ENCODE measurements around the gene APMAP. TPM values are rescaled to one million over a fixed set of nuclear protein-coding genes. Genes with fewer than 3 reads are reported as not detected.

Gene APMAP
- total and polyA plus RNA-seq, 9 of the 15 experiments (the other 6 are each of a cell fraction or from before 2014, with no cell fraction given), result 6.7 to 18.2 (median 14.4) TPM

- 0 out of 2 replicates have a peak, but pooled peaks have one; percentile 47 for TF ChIP-seq AFF4 (CRISPR knock-in tag; IDR thresholded peaks at IDR 0.05)
- peak; percentile 54 for TF ChIP-seq TAF1 (IDR thresholded peaks at IDR 0.05; ENCODE audit: control insufficient read depth, extremely low read depth, insufficient read depth, low read length, severe bottlenecking)
- TF ChIP-seq TRIM28 (IDR thresholded peaks at IDR 0.05), result no peak
- 0 out of 2 replicates have a peak, but pooled peaks have one; percentile 24 for TF ChIP-seq ZNF79 (CRISPR knock-in tag; IDR thresholded peaks at IDR 0.05; ENCODE audit: low read depth)
- no peak for TF ChIP-seq MCM2 (IDR thresholded peaks at IDR 0.05; ENCODE audit: low read depth)
- TF ChIP-seq NKRF (IDR thresholded peaks at IDR 0.05; ENCODE audit: borderline replicate concordance), result peak; percentile 26; the same call in 1 of the 2 replicates
- TF ChIP-seq ZNF778 (CRISPR knock-in tag; IDR thresholded peaks at IDR 0.05), result no peak
- peak; percentile 89 for TF ChIP-seq ELF1 (tag; IDR thresholded peaks at IDR 0.05)
- peak; percentile 44 for TF ChIP-seq REST (IDR thresholded peaks at IDR 0.05; ENCODE audit: borderline replicate concordance)
- TF ChIP-seq REST (CRISPR knock-in tag; IDR thresholded peaks at IDR 0.05; ENCODE audit: low read depth), result 0 out of 2 replicates have a peak, but pooled peaks have one; percentile 15
- TF ChIP-seq CHD1 (IDR thresholded peaks at IDR 0.05; ENCODE audit: low read length), result no peak
- no peak for TF ChIP-seq NCOA2 (IDR thresholded peaks at IDR 0.05; ENCODE audit: partially characterized antibody in 2 of 2)
Measured at GRCh38 chr20:24992487-24993205, at the start of gene APMAP (continued).

Measured in K562 (cell line).